Endothelial cell of umbilical vein (primary cell): ENCODE results near the gene PRKG1. TPM values are rescaled to one million over a fixed set of nuclear protein-coding genes. Genes with fewer than 3 reads are reported as not detected.

ENCODE experiments used
- BruUV-seq: library from RNA; stranded (reverse); fragments of 400-500 nt; replicated peaks from 2 replicates; lab custom pipeline; 2021; lab: Mats Ljungman, UMichigan
- CTCF ChIA-PET: fragments of 300-600, 350-600 bp; sonication (Branson Sonifier 250); formaldehyde crosslinking; loops from one replicate; lab custom pipeline; 2021; ENCODE audit warnings: antibody characterized with exemption, inconsistent platforms; lab: Charles Lee
- POLR2A ChIA-PET: fragments of 300-600, 350-600 bp; sonication (Branson Sonifier 250); formaldehyde crosslinking; loops from one replicate; lab custom pipeline; 2021; ENCODE audit warnings: antibody characterized with exemption, inconsistent platforms; lab: Charles Lee
- DNase-seq: peaks from one replicate; pipeline ENCODE4 v3.0.0-alpha.2; 2011; ENCODE audit warnings: low read depth, low spot score
- FAIRE-seq: peaks from 2 replicates; lab custom pipeline; 2011; peaks lifted over from hg19 to GRCh38; lab: Jason Lieb, UNC
- H2AFZ ChIP-seq: 2 replicates; pipeline ENCODE4 v1.6.0; 2012; ENCODE audit warnings: low read depth, low read length, control low read depth, inconsistent platforms
- H3K27ac ChIP-seq: 2 replicates; pipeline ENCODE4 v1.5.1; 2011; ENCODE audit warnings: low read depth, mild to moderate bottlenecking, control low read depth, low read length, moderate library complexity; ENCODE audit not compliant: insufficient read depth
- H3K27me3 ChIP-seq, 2 experiments: 2 replicates each; pipeline versions ENCODE4 v1.6.0 to v1.6.1; 2011; ENCODE audit warnings: low read length in 2 of 2, mixed read lengths in 1 of 2; ENCODE audit not compliant: control insufficient read depth in 2 of 2, insufficient read depth in 2 of 2
- H3K36me3 ChIP-seq, 2 experiments: 2 replicates in 1 of 2; 3 replicates in 1 of 2; pipeline ENCODE4 v1.5.1; 2011; ENCODE audit warnings: low read length in 2 of 2, mild to moderate bottlenecking in 1 of 2, moderate library complexity in 1 of 2; ENCODE audit not compliant: control insufficient read depth in 2 of 2, insufficient read depth in 2 of 2; ENCODE audit errors: extremely low read depth in 1 of 2
- H3K4me1 ChIP-seq: 3 replicates; pipeline ENCODE4 v1.5.1; 2011; ENCODE audit warnings: mild to moderate bottlenecking, low read length; ENCODE audit not compliant: control insufficient read depth, insufficient read depth; ENCODE audit errors: extremely low read depth
- H3K4me2 ChIP-seq: 2 replicates; pipeline ENCODE4 v1.6.1; 2011; ENCODE audit warnings: low read length, control low read depth, mixed read lengths; ENCODE audit not compliant: insufficient read depth
- H3K4me3 ChIP-seq, 3 experiments: fragments of 200-600 bp in 1 of 3; sonication (generic), shearing (Covaris generic) in 1 of 3; replicated peaks in 1 of 3; 2 replicates each; pipeline ENCODE4 v1.5.1; 2011 to 2016; ENCODE audit warnings: control low read depth in 3 of 3, low read length in 3 of 3, mild to moderate bottlenecking in 2 of 3, inconsistent platforms in 1 of 3, low read depth in 1 of 3, moderate library complexity in 1 of 3; ENCODE audit not compliant: insufficient read depth in 1 of 3
- H3K79me2 ChIP-seq: 2 replicates; pipeline ENCODE4 v1.6.0; 2012; ENCODE audit warnings: low read length, inconsistent platforms; ENCODE audit not compliant: control insufficient read depth, insufficient read depth
- H3K9ac ChIP-seq: replicated peaks from 2 replicates; pipeline ENCODE3; 2011; ENCODE audit warnings: low read length, control low read depth; ENCODE audit not compliant: insufficient read depth; ENCODE audit errors: extremely low read depth
- H3K9me1 ChIP-seq: replicated peaks from 3 replicates; pipeline ENCODE4 v1.6.0; 2011; ENCODE audit warnings: mild to moderate bottlenecking, low read length; ENCODE audit not compliant: control insufficient read depth, insufficient read depth; ENCODE audit errors: extremely low read depth
- H3K9me3 ChIP-seq: replicated peaks from 2 replicates; pipeline ENCODE4 v1.5.1; 2012; ENCODE audit warnings: low read length, inconsistent platforms; ENCODE audit not compliant: control insufficient read depth, insufficient read depth
- H4K20me1 ChIP-seq: replicated peaks from 2 replicates; pipeline ENCODE3; 2011; ENCODE audit warnings: mild to moderate bottlenecking, low read length; ENCODE audit not compliant: control insufficient read depth, insufficient read depth; ENCODE audit errors: extremely low read depth
- EZH2 ChIP-seq: IDR thresholded peaks from 2 replicates; pipeline ENCODE4 v1.6.1; 2012; ENCODE audit warnings: borderline replicate concordance, low read depth, mild to moderate bottlenecking, moderate library complexity, low read length, inconsistent platforms; ENCODE audit not compliant: severe bottlenecking
- FOS ChIP-seq: IDR thresholded peaks from 2 replicates; pipeline ENCODE4 v1.6.1; 2011; ENCODE audit warnings: mild to moderate bottlenecking, low read length, moderate library complexity, borderline replicate concordance; ENCODE audit not compliant: insufficient read depth
- GATA2 ChIP-seq: IDR thresholded peaks from 2 replicates; pipeline ENCODE4 v1.7.0; 2011; ENCODE audit warnings: low read depth, mild to moderate bottlenecking, moderate library complexity, mixed read lengths, low read length; ENCODE audit not compliant: insufficient read length, insufficient read depth
- JUN ChIP-seq: IDR thresholded peaks from 2 replicates; pipeline ENCODE4 v1.6.1; 2011; ENCODE audit warnings: borderline replicate concordance, low read depth; ENCODE audit not compliant: insufficient read length, insufficient read depth
- MYC ChIP-seq: IDR thresholded peaks from one replicate; pipeline ENCODE4 v1.6.1; 2011; ENCODE audit warnings: mild to moderate bottlenecking, low read depth, low read length
- POLR2A ChIP-seq: IDR thresholded peaks from 2 replicates; pipeline ENCODE4 v1.6.1; 2012; ENCODE audit warnings: low read depth, mild to moderate bottlenecking, control low read depth, low read length
- POLR2AphosphoS5 ChIP-seq: IDR thresholded peaks from 2 replicates; pipeline ENCODE4 v1.6.1; 2012; ENCODE audit warnings: low read depth, mild to moderate bottlenecking, control low read depth, low read length, moderate library complexity; ENCODE audit not compliant: insufficient read depth
- dilution Hi-C: fragments of 300-500 bp; cut with MboI; formaldehyde crosslinking; loops from one replicate; pipeline ENCODE4 v1.15.0; 2019; ENCODE audit warnings: low sequenced_read_pairs; ENCODE audit not compliant: extremely low pct_ligation_motif_present
- intact Hi-C: fragments of 100-400 bp; cut with micrococcal nuclease; formaldehyde crosslinking; loops from one replicate; pipeline ENCODE4 v1.10.0; 2022
- polyA plus RNA-seq, 4 experiments: library from polyadenylated mRNA; depleted of rRNA in 3 of 4; stranded (reverse) in 3 of 4; unstranded in 1 of 4; fragments of >200 nt; gene quantifications; 2 replicates each; pipeline versions ENCODE4 v1.2.1 to v1.2.3, GENCODE V29; 2011 to 2012; ENCODE audit warnings: missing spikeins in 1 of 4
- total RNA-seq: library from RNA; stranded (reverse); gene quantifications from 2 replicates; pipeline ENCODE4 v1.2.3, GENCODE V29; 2021
- TF ChIP-seq, protein P1 (sequence below): IDR thresholded peaks from 2 replicates; pipeline ENCODE4 v1.6.1; 2011; ENCODE audit not compliant: insufficient read depth, insufficient read length
- TF ChIP-seq, protein P2 (sequence below), 2 donors: IDR thresholded peaks; 1 replicate in 1 of 2; 2 replicates in 1 of 2; pipeline ENCODE4 v1.5.1; 2011; ENCODE audit warnings: low read length in 2 of 2, mild to moderate bottlenecking in 2 of 2, moderate library complexity in 2 of 2, control low read depth in 1 of 2, inconsistent platforms in 1 of 2, low read depth in 1 of 2; ENCODE audit not compliant: insufficient read depth in 1 of 2; ENCODE audit errors: extremely low read depth in 1 of 2

PRKG1 gene
- total and polyA plus RNA-seq, 2 donors (not counting 3 experiments of a cell fraction or from before 2014, with no cell fraction given) = 0.01 to 0.18 TPM

GRCh38 chr10:52106899-52107298 lies 1032.6 kb downstream of the PRKG1 start:
- H3K9me3 ChIP-seq = no peaks in the 10 kb centered on the region
- H3K27ac ChIP-seq = no peak overlapping the region
- no peak overlapping the region for H3K4me3 ChIP-seq
- no peak overlapping the region for H3K9ac ChIP-seq
- H3K4me2 ChIP-seq = no peak overlapping the region
- intact Hi-C loops = no loop called here
- no peak overlapping the region for H2AFZ ChIP-seq
- no peaks in the 10 kb centered on the region for H3K9me1 ChIP-seq
- FAIRE-seq = no peak
- DNase-seq = no peak
- ChIA-PET CTCF (no interaction called here), POLR2A (no interaction called here)
- H4K20me1 ChIP-seq = no peaks in the 10 kb centered on the region
- TF ChIP-seq GATA2 (no peak), POLR2AphosphoS5 (no peak), JUN (no peak), FOS (no peak), EZH2 (no peak), POLR2A (no peak), MYC (no peak)
- TF ChIP-seq, protein P1, sequence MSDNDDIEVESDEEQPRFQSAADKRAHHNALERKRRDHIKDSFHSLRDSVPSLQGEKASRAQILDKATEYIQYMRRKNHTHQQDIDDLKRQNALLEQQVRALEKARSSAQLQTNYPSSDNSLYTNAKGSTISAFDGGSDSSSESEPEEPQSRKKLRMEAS = no peak
- TF ChIP-seq, protein P2, sequence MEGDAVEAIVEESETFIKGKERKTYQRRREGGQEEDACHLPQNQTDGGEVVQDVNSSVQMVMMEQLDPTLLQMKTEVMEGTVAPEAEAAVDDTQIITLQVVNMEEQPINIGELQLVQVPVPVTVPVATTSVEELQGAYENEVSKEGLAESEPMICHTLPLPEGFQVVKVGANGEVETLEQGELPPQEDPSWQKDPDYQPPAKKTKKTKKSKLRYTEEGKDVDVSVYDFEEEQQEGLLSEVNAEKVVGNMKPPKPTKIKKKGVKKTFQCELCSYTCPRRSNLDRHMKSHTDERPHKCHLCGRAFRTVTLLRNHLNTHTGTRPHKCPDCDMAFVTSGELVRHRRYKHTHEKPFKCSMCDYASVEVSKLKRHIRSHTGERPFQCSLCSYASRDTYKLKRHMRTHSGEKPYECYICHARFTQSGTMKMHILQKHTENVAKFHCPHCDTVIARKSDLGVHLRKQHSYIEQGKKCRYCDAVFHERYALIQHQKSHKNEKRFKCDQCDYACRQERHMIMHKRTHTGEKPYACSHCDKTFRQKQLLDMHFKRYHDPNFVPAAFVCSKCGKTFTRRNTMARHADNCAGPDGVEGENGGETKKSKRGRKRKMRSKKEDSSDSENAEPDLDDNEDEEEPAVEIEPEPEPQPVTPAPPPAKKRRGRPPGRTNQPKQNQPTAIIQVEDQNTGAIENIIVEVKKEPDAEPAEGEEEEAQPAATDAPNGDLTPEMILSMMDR (IDR thresholded peaks at IDR 0.05; ENCODE audit: extremely low read depth in 1 of 2, insufficient read depth in 1 of 2, low read depth in 1 of 2, low read length in 2 of 2) = no peak
- no peaks in the 10 kb centered on the region for H3K36me3 ChIP-seq
- dilution Hi-C loops = no loop called here
- no peaks in the 10 kb centered on the region for H3K27me3 ChIP-seq
- H3K4me1 ChIP-seq = no peaks in the 10 kb centered on the region
- no peaks in the 10 kb centered on the region for H3K79me2 ChIP-seq
- no TSS peak for BruUV-seq
